HL-60 (cell line): ENCODE results near the gene HMGB1.

Experiments
- CTCF ChIP-seq: IDR thresholded peaks from one replicate; pipeline ENCODE4 v1.5.1; 2011; ENCODE audit warnings: low read length, control low read depth, inconsistent platforms; ENCODE audit not compliant: insufficient read depth
- GABPA ChIP-seq: IDR thresholded peaks from 2 replicates; pipeline ENCODE4 v1.6.1; 2012; ENCODE audit warnings: low read depth
- POLR2AphosphoS5 ChIP-seq: IDR thresholded peaks from 2 replicates; pipeline ENCODE4 v1.6.1; 2012; ENCODE audit warnings: low read depth
- REST ChIP-seq: IDR thresholded peaks from 2 replicates; pipeline ENCODE4 v1.6.1; 2012; ENCODE audit warnings: low read depth; ENCODE audit not compliant: insufficient replicate concordance
- SPI1 ChIP-seq: IDR thresholded peaks from 2 replicates; pipeline ENCODE4 v1.6.1; 2012; ENCODE audit warnings: low read depth, mild to moderate bottlenecking, borderline replicate concordance

GRCh38 chr13:30465343-30465592 is 468 bp downstream of the HMGB1 start:
- TF ChIP-seq CTCF (no peak), REST (no peak), POLR2AphosphoS5 (no peak), GABPA (no peak), SPI1 (no peak)
